Caco-2 (cell line): ENCODE data around the gene UBE3C. TPM values are rescaled to one million over a fixed set of nuclear protein-coding genes. Genes with fewer than 3 reads are reported as not detected.
"Not testable (repeated sequence)": the region's sequence is repeated elsewhere in the genome, so short reads cannot be mapped to it uniquely, and the experiment has no call there.

Experiments used
- BruUV-seq: library from RNA; stranded (reverse); fragments of 400-500 nt; replicated peaks from 2 replicates; lab custom pipeline; 2021; lab: Mats Ljungman, UMichigan
- CTCF ChIA-PET: fragments of 300-600 bp; sonication (Branson Sonifier 250); formaldehyde crosslinking; loops from one replicate; lab custom pipeline; 2022; ENCODE audit warnings: antibody characterized with exemption; lab: Charles Lee
- POLR2A ChIA-PET: fragments of 300-600 bp; sonication (Branson Sonifier 250); formaldehyde crosslinking; loops from one replicate; lab custom pipeline; 2022; ENCODE audit warnings: antibody characterized with exemption; lab: Charles Lee
- DNase-seq, 2 experiments: peaks; one replicate each; pipeline versions ENCODE4 v3.0.0 to v3.0.0-alpha.2; 2020 to 2022
- H3K27me3 ChIP-seq: replicated peaks from 2 replicates; pipeline ENCODE4 v1.6.0; 2011; ENCODE audit warnings: low read length; ENCODE audit not compliant: control insufficient read depth, insufficient read depth
- H3K36me3 ChIP-seq: 2 replicates; pipeline ENCODE4 v1.5.1; 2011; ENCODE audit warnings: low read length; ENCODE audit not compliant: control insufficient read depth, insufficient read depth
- H3K4me1 ChIP-seq: fragments of 250-450 bp; sonication (Bioruptor Pico); 2 replicates; pipeline ENCODE4 v1.5.1; 2020; ENCODE audit warnings: mild to moderate bottlenecking
- H3K4me3 ChIP-seq: 2 replicates; pipeline ENCODE4 v1.5.1; 2011; ENCODE audit warnings: low read depth, mild to moderate bottlenecking, control low read depth, low read length
- H3K9me3 ChIP-seq: fragments of 250-450 bp; sonication (Bioruptor Pico); 2 replicates; pipeline ENCODE4 v1.5.1; 2020; ENCODE audit warnings: mild to moderate bottlenecking, moderate library complexity
- H3K27ac Mint-ChIP-seq: one replicate; pipeline ENCODE4 v1.8.0; 2022; ENCODE audit warnings: mixed read lengths; ENCODE audit not compliant: unreplicated experiment
- H3K27me3 Mint-ChIP-seq: one replicate; pipeline ENCODE4 v1.8.0; 2022; ENCODE audit warnings: mixed read lengths; ENCODE audit not compliant: insufficient read depth, unreplicated experiment
- H3K36me3 Mint-ChIP-seq: one replicate; pipeline ENCODE4 v1.8.0; 2022; ENCODE audit warnings: mild to moderate bottlenecking, mixed read lengths; ENCODE audit not compliant: insufficient read depth, unreplicated experiment
- H3K4me1 Mint-ChIP-seq: one replicate; pipeline ENCODE4 v1.8.0; 2022; ENCODE audit warnings: low read depth, mixed read lengths; ENCODE audit not compliant: unreplicated experiment
- H3K4me3 Mint-ChIP-seq: one replicate; pipeline ENCODE4 v1.8.0; 2022; ENCODE audit warnings: mild to moderate bottlenecking, moderate library complexity, mixed read lengths; ENCODE audit not compliant: unreplicated experiment
- H3K9me3 Mint-ChIP-seq: one replicate; pipeline ENCODE4 v1.8.0; 2022; ENCODE audit warnings: mixed read lengths; ENCODE audit not compliant: unreplicated experiment
- intact Hi-C: fragments of 100-400 bp; cut with micrococcal nuclease; formaldehyde crosslinking; loops from one replicate; pipeline ENCODE4 v1.10.0; 2022; ENCODE audit not compliant: unreplicated experiment
- total RNA-seq: library from RNA; stranded (reverse); gene quantifications from 2 replicates; pipeline ENCODE4 v1.2.3, GENCODE V29; 2022
- TF ChIP-seq, protein P1 (sequence below), 2 experiments: fragments of 200-600 bp in 1 of 2; IDR thresholded peaks; 1 replicate in 1 of 2; 2 replicates in 1 of 2; pipeline versions ENCODE4 v1.5.1 to v1.8.0; 2011 to 2022; ENCODE audit warnings: antibody characterized with exemption in 1 of 2, control low read depth in 1 of 2, inconsistent platforms in 1 of 2, low read depth in 1 of 2, low read length in 1 of 2, mild to moderate bottlenecking in 1 of 2, moderate library complexity in 1 of 2; ENCODE audit not compliant: insufficient read depth in 1 of 2, severe bottlenecking in 1 of 2, unreplicated experiment in 1 of 2

UBE3C gene
- total RNA-seq, 1 experiment from 2014 or later = 76.1 TPM

DNA sequence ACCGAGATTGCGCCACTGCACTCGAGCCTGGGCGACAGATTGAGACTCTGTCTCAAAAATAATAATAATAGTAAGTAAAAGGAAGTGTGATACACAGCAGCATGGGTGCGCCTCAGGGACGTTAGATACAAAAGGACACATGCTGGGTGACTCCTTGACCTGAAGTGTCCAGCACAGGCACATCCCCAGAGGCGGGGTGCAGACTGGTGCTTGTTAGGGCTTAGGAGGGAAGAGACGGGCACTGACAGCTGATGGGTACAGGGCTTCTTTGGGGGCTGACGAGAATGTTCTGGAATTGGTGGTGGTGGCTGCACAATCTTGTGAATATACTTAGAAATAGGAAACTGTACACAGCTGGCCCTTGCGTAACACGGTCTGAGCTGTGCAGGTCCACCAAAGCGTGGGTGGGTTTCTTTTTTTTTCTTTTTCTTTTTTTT, 136.3 kb downstream of the UBE3C start:
- H3K27me3 ChIP-seq = no peaks in the 10 kb centered on the region
- TF ChIP-seq, protein P1, sequence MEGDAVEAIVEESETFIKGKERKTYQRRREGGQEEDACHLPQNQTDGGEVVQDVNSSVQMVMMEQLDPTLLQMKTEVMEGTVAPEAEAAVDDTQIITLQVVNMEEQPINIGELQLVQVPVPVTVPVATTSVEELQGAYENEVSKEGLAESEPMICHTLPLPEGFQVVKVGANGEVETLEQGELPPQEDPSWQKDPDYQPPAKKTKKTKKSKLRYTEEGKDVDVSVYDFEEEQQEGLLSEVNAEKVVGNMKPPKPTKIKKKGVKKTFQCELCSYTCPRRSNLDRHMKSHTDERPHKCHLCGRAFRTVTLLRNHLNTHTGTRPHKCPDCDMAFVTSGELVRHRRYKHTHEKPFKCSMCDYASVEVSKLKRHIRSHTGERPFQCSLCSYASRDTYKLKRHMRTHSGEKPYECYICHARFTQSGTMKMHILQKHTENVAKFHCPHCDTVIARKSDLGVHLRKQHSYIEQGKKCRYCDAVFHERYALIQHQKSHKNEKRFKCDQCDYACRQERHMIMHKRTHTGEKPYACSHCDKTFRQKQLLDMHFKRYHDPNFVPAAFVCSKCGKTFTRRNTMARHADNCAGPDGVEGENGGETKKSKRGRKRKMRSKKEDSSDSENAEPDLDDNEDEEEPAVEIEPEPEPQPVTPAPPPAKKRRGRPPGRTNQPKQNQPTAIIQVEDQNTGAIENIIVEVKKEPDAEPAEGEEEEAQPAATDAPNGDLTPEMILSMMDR (IDR thresholded peaks at IDR 0.05; ENCODE audit: insufficient read depth in 1 of 2, low read depth in 1 of 2, low read length in 1 of 2, severe bottlenecking in 1 of 2, unreplicated experiment in 1 of 2) = no peak
- Mint-ChIP-seq H3K4me1 (peaks cover 9% of the 10 kb centered on the region), H3K27me3 (no peaks in the 10 kb centered on the region), H3K9me3 (no peaks in the 10 kb centered on the region), H3K4me3 (no peak overlapping the region), H3K36me3 (peaks cover 21% of the 10 kb centered on the region), H3K27ac (no peak overlapping the region)
- no TSS peak for BruUV-seq
- CTCF ChIA-PET = interaction anchor here (0.7 kb wide), 1 partner anchor 199 kb away, joined by 3 read pairs; no protein-coding TSS in a partner anchor
- intact Hi-C loops = loop anchor here (5.0 kb wide), 1 partner anchor 48 kb away; no protein-coding TSS in a partner anchor
- POLR2A ChIA-PET = no interaction called here
- H3K4me3 ChIP-seq = no peak overlapping the region
- H3K9me3 ChIP-seq = no peaks in the 10 kb centered on the region
- H3K4me1 ChIP-seq = peaks cover 14% of the 10 kb centered on the region
- H3K36me3 ChIP-seq = no peaks in the 10 kb centered on the region; the same call in 1 of the 2 replicates
- no peak for DNase-seq

DNA sequence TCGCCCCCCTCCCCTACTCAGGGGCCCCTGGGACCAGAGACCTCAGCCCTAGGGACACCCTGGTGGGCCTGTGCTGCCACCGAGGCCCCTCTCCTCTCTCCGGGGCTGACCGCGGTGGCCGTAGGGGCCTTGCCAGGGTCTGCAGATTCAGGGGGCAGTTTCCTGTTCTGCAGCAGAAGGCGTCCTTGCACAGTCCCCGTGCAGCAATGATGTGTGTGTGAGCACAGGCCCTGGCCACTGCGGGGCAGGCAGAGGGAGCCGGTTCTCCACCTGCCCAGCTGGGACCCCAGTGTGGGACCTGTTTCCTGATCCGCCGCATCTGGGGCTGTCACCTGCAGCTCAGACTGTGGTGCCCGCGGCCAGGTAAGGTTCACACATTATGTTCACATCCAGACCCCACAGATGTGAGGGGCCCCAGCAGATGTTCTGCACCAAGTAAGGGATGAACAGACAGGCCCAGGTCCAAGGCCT, 137.4 kb downstream of the UBE3C start:
- no peaks in the 10 kb centered on the region for H3K9me3 ChIP-seq
- H3K4me3 Mint-ChIP-seq = no peak overlapping the region
- no peaks in the 10 kb centered on the region for H3K27me3 Mint-ChIP-seq
- CTCF ChIA-PET = no interaction called here
- intact Hi-C loops = loop anchor here (2.0 kb wide), 1 partner anchor 111 kb away; no protein-coding TSS in a partner anchor
- H3K36me3 ChIP-seq = no peaks in the 10 kb centered on the region
- peaks cover 18% of the 10 kb centered on the region for H3K4me1 ChIP-seq
- H3K27me3 ChIP-seq = no peaks in the 10 kb centered on the region
- H3K4me3 ChIP-seq = no peak overlapping the region
- peaks cover 9% of the 10 kb centered on the region for H3K4me1 Mint-ChIP-seq
- POLR2A ChIA-PET = no interaction called here
- H3K9me3 Mint-ChIP-seq = no peaks in the 10 kb centered on the region
- H3K27ac Mint-ChIP-seq = no peak overlapping the region
- TF ChIP-seq, protein P1 (IDR thresholded peaks at IDR 0.05; ENCODE audit: insufficient read depth in 1 of 2, low read depth in 1 of 2, low read length in 1 of 2, severe bottlenecking in 1 of 2, unreplicated experiment in 1 of 2) = no peak
- peak in 1 of 2 experiments; percentile 18 for DNase-seq
- H3K36me3 Mint-ChIP-seq = peaks cover 24% of the 10 kb centered on the region
- no TSS peak for BruUV-seq

DNA sequence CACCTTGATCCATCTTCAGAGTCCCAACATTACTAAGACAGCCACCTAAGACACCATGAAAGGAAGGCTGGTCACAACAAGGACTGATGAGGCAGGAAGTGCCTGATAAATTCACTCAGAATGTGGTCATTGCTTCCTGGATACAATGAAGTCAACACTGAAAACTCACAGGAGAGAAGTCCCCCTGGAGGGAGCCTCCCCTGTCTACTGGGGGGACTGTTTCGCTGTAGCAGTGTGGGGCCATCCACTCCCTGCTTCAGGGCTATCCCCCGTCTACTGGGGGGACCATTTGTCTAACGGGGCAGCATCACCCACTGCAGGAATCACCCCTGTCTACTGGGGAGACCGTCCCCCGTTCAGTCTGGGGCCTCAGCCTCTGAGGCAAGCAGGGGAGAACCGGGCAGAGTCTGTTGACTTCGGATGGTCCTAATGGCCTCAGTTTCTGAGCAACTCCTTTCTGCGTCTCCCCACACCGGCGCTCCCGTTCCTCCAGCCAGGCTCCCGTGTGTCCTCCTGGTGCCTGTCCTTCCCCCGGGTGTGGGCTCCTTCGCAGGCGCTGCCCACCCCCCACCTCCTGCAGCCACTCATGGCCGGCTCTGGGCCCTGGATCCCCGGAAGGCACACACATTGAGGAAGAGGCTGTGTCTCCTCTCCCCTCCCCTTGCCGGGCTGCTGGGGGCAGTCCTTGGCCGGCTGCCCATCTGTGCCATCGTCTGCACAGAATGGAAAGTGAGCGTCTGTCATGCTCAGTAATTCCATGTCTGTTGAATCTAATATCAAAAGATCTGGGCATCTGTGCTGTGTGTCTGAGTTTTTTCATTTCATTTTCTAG, 138.2 kb downstream of the UBE3C start:
- intact Hi-C loops = loop anchor here (2.0 kb wide), 1 partner anchor 110 kb away; no protein-coding TSS in a partner anchor
- POLR2A ChIA-PET = no interaction called here
- H3K4me1 Mint-ChIP-seq = peaks cover 9% of the 10 kb centered on the region
- BruUV-seq = no TSS peak
- no peaks in the 10 kb centered on the region for H3K27me3 Mint-ChIP-seq
- H3K4me3 ChIP-seq = no peak overlapping the region
- H3K36me3 Mint-ChIP-seq = peaks cover 24% of the 10 kb centered on the region
- CTCF ChIA-PET = no interaction called here
- no peaks in the 10 kb centered on the region for H3K9me3 Mint-ChIP-seq
- H3K27me3 ChIP-seq = no peaks in the 10 kb centered on the region
- H3K27ac Mint-ChIP-seq = no peak overlapping the region
- H3K36me3 ChIP-seq = no peaks in the 10 kb centered on the region
- H3K4me3 Mint-ChIP-seq = no peak overlapping the region
- peaks cover 18% of the 10 kb centered on the region for H3K4me1 ChIP-seq
- TF ChIP-seq, protein P1 (IDR thresholded peaks at IDR 0.05; ENCODE audit: insufficient read depth in 1 of 2, low read depth in 1 of 2, low read length in 1 of 2, severe bottlenecking in 1 of 2, unreplicated experiment in 1 of 2) = no peak
- no peaks in the 10 kb centered on the region for H3K9me3 ChIP-seq
- DNase-seq = no peak

DNA sequence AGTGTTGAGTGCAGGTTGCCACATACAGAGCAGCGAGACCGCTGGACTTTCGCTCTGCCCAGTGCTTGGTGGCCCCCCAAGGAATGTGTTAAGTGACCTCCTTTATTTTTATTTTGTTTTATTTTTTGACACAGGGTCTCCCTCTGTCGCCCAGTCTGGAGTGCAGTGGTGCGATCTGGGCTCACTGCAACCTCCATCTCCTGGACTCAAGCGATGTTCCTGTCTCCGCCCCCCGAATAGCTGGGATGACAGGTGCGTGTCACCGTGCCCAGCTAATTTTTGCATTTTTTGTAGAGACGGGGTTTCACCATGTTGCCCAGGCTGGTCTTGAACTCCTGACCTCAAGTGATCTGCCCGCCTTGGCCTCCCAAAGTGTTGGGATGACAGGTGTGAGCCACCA, 138.8 kb downstream of the UBE3C start:
- BruUV-seq, H3K9me3 ChIP-seq, DNase-seq, H3K4me1 Mint-ChIP-seq, CTCF ChIA-PET, H3K27me3 Mint-ChIP-seq, H3K27me3 ChIP-seq, H3K27ac Mint-ChIP-seq, H3K36me3 ChIP-seq, H3K9me3 Mint-ChIP-seq, POLR2A ChIA-PET, H3K4me3 ChIP-seq: not testable (repeated sequence)
- Mint-ChIP-seq H3K4me3 (peak overlapping the region; percentile 70), H3K36me3 (peaks cover 24% of the 10 kb centered on the region)
- intact Hi-C loops = loop anchor here (2.0 kb wide), 1 partner anchor 109 kb away; no protein-coding TSS in a partner anchor
- H3K4me1 ChIP-seq = peaks cover 18% of the 10 kb centered on the region
